ENCODE results near the gene MIF. TPM values are rescaled to one million over a fixed set of nuclear protein-coding genes. Genes with fewer than 3 reads are reported as not detected.
"Not testable (repeated sequence)": the region's sequence is repeated elsewhere in the genome, so short reads cannot be mapped to it uniquely, and the experiment has no call there.

Gene MIF
- total RNA-seq, 1 donor from 2014 or later, result 628 TPM

DNA sequence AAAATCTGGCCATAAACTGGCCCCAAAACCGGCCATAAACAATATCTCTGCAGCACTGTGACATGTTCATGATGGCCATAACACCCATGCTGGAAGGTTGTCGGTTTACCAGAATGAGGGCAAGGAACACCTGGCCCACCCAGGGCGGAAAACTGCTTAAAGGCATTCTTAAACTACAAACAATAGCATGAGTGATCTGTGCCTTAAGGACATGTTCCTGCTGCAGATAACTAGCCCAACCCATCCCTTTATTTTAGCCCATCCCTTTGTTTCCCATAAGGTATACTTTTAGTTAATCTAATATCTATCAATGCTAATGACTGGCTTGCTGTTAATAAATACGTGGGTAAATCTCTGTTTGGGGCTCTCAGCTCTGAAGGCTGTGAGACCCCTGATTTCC is 6.0 kb downstream of the MIF start:
- DNase-seq (ENCODE audit: extremely low read depth, low read depth, low spot score), result not testable (repeated sequence)

DNA sequence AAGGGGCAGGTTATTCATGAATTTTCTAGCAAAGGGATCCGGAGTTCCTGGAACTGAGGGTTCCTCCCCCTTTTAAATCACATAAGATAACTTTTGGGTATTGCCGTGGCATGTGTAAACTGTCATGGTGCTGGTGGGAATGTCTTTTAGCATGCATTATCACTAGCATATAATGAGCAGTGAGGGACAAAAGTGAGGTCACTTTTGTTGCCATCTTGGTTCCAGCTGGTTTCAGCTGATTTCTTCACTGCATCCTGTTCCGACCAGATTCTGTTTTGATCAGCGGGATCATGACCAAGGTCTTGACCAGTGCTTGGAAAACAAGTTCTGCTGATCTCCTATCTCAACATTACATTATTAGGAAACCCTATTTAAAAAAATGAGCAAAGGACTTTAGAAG is 7.4 kb downstream of the MIF start:
- DNase-seq (ENCODE audit: extremely low read depth, low read depth, low spot score), result no peak

DNA sequence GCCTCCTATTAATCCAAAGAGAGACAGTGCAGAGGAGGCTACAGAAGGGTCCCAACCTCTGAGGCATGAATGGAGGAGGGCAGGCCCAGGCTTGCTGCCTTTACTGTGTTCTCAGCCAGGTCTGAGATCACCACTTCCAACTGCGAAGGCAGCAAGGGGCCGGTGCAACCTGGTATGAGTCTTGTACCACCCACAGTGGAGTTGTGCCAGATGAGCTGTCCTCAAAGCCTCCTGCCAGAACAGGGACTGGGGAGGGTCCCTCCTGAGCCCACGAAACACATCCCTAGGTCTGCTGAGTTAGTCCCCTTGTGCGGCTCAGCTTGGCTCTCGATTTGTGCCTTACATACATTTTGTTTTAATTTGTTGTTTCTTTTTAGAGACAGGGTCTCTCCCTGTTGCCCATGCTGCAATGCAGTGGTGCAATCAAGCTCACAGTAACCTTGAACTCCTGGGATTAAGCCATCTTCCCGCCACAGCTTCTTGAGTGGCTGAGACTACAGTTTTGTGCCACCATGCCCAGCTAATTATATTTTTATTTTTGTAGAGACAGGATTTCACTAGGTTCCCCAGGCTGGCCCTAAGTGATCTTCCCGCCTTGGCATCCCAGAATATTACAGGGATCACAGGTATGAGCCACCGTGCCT is 9.3 kb downstream of the MIF start:
- no peak for DNase-seq (ENCODE audit: extremely low read depth, low read depth, low spot score)

DNA sequence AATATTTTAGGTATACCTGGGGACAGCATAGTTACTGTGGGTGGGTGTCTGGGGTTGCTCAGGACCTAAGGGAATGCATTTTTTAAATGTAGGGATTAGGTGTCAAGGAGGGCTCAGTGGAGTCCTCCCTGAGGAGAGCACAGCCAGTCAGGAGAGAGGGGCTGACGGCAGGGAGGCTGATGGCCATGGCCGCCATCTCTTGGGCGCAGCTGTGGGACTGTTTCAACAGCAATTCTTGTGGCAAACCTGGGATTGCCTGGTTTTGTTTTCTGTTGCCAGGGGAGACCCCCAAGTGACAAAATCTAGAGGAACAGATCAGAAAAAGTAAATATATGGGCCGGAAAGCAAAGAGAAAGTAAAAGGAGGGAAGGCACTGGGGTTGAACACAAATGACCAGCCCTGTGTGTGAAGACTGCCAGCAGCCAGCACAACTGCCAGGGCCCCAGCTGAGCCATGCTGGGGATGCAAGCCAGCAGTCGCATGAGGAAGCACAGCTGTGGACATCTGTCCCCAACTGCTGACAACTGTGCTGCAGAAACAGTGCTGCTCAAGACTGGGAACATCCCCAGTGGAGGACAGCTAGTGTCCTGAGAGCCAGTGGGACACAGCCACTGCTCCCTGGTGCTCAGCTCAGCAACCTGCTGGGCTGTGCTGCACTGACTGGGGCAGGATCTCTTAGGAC is 10.5 kb downstream of the MIF start:
- no peak for DNase-seq (ENCODE audit: extremely low read depth, low read depth, low spot score)

DNA sequence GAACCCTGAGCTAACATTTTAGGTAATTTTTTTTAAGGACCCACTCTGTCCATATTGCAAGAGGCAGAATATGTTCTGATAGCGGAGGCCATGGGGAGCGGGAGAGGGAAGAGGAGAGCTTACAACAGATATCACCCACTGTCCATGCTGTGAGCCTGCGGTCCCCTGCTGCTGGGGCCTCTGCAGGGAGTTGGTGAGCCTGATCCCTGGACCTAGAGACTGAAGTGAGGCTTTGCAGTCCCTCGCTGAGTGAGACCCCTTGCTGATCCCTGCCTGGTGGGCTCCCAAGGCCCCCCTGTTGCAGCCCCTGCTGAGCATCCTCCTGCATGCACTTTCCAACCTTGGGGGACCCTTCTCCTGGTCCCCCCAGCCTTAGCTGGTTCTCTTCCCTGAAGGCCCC is 12.5 kb downstream of the MIF start:
- no peak for DNase-seq (ENCODE audit: extremely low read depth, low read depth, low spot score)

DNA sequence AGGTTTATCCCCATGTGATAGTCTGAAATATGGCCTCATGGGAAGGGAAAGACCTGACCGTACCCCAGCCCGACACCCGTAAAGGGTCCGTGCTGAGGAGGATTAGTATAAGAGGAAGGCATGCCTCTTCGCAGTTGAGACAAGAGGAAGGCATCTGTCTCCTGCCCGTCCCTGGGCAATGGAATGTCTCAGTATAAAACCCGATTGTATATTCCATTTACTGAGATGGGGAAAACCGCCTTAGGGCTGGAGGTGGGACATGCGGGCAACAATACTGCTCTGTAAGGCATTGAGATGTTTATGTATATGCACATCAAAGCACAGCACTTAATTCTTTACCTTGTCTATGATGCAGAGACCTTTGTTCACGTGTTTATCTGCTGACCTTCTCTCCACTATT is 13.2 kb downstream of the MIF start:
- DNase-seq (ENCODE audit: extremely low read depth, low read depth, low spot score), result not testable (repeated sequence)

DNA sequence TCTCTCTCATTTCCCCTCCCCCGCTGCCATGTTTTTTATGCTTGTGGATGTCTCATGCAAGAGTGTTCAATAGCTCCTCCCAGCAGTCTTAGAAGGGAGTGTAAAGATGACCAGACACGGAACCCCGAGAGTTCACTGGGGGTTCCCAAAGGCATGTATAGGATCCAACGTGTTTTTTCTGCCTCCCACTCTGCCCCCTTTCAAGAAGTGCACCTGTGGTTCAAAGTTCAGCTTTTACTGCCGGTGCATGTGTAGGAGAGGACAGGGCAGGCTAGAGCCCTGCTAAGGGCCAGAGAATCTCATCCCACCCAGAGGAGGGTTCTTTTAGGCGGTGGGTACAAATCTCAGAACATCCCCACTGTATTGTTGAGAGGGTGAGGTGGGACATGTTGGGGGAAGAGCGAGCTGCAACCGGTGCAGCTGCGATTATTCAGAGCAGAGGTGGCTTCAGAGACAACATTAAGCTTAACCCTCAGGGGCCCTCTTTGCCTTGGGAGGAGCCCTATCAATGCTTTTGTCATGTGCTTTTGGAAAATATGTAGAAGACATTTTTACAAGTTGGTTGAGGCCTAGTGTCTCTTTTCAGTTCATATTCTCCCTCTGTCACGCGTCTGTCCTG is 14.5 kb downstream of the MIF start:
- no peak for DNase-seq (ENCODE audit: extremely low read depth, low read depth, low spot score)

DNA sequence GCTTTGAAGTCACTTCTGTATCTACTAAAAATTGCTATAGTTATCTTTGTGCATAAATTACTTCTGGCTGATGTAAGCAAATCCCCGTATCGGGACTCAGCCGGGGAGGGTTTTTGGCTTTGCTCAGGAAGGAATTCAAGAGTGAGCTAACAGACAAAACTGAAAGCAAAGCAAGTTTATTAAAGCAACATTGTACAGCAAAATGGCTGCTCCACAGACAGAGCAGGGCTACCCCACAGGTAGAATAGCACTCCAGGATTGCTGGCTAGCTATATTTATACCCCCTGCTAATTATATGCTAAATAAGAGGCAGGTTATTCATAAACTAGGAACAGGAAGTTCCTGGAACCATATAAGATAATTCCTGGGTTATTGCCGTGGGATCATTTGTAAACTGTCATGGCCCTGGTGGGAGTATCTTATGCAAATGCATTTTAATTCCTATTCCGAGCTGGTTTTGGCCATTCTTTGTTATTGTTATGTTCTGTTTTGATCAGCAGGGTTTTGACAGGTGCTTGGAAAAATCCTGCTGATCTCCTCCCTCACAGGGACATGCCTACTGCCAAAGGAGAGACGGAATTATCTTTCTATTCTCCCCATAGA is 15.2 kb downstream of the MIF start:
- no peak for DNase-seq (ENCODE audit: extremely low read depth, low read depth, low spot score)

DNA sequence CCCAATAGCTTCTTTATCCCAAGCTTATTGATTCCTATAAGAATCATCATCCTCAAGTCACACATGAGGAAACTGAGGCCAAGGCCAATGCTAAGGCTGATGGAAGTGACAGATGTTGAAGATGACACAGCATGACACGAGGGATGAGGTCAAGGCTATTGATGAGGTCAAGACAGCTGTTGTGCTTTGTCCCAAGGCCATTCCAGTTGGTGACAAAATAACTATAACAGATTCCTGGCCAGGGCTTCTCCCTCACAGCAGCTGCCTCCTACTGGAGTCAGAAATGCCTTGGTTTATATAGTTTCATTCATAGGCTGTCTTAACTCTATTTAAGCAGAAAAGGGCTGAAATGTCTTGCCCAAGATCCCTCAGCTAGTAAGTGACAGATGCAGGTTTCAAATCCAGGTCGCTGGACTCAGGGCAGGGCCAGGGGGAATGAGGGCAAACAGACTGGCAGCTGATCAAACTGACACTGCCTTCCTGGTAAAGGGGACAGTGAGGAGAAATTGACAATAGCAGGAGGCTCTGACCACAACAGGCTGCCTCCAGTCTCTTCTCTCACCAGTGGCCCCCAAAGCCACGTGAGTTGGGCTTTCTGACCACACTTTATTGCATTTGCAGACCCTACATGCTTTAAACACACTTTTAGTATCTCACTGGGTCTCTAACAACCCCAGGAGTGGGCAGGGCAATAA is 16.5 kb downstream of the MIF start:
- no peak for DNase-seq (ENCODE audit: extremely low read depth, low read depth, low spot score)

DNA sequence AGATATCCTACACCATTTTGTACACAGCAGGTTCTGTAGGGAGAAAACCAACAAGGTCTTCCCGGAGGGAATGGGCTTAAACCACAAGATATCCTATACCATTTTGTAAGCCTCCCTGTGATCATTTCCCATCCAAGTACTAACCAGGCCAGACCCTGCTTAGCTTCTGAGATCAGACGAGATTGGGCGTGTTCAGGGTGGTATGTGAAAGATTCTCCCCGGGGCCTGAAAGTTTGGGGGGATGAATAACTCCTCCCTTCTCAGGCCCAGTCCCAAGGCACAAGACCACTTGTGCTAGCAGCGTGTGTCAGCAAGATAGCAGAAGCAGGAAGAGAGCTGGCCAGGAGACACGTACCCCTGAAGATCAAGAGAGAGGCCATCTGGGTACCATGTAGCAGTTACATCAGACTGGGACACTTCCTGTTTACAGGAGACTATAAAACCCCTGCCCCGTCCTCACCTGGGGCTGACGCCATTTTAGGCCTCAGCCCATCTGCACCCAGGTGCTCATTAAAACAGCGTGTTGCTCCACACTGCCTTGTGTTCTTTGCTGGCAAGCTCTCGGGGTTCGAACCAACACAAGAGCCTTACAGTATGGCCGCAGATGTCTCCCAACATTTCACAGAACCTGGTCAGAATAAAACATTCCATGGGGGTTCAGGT is 17.3 kb downstream of the MIF start:
- DNase-seq (ENCODE audit: extremely low read depth, low read depth, low spot score), result no peak

DNA sequence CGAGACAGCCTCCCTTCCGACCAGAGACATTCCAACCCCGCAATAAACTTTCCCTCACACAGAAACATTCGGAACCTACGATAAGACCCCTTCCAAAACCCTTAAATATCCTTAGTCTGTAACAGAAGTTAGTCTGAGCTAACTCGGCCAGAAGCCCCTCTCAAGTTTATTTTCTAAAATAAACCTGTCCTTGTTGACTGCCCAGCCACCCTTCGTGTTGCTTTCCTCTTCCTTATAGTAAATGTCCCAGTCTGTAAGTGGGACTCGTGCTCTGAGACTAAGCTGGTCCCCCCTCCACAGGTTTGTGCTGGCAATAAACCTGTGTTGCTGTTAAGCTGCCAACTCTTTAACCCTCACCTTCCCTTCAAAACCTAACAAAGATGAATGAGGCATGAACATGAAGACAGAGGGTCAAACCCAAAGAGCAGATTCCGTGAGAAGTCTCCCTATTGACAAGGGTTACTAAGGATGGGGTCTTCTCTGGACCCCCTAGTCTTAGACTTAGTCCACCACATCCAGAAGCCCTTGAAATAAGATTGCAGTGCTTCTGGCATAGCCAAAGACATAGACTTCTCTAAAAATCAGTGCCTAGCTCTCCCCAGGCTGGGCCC is 18.2 kb downstream of the MIF start:
- no peak for DNase-seq (ENCODE audit: extremely low read depth, low read depth, low spot score)

DNA sequence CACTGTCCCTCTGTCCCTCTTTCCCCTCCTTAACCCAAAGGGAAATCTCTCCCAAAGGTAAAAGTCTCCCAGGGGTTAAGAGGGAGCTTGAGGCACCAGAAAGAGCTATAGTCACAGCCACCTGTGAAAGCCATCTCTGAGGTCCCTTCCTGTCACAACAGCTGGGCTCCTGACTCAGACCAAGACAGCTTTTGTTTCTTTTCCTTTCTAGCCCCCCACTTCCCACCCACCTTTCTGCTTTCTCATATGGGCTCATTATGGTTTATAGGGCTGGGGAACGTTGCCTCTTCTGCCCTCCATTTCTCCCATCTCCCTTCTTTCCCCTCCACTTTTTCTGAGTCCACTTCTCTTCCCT is 19.1 kb downstream of the MIF start:
- DNase-seq (ENCODE audit: extremely low read depth, low read depth, low spot score), result no peak

DNA sequence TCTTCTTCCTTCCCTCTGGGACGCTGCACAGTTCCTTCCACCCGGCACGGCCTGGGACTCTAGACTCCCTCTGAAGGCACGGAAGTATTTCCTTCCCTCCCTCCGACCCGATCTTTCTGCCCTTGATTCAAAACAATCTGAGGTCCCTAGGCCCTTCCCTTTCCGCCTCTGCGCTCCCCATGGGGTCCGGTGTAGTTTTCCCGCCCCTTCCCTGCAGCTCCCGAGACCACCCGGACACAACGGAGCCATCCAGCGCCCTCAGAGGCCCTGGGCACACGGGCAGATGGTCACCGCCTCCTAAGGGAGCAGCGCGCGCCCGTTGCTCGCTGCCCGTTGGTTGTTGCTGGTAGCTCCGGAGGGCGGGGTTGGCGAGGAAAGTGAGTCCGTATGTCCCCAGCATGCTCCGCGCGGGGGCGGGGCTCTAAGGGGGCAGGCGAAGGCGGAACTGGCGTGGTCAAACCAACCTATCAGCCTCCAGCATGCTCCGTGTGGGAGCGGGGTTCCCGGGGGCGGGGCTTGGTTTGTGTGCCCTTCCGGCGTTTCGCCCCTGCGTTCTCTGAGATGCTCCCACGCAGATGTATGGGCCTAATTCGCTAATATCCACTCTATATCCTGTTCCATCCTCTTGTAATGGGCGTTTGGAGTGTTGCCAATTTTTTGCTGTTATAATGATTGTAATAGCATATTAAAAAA is 19.6 kb downstream of the MIF start:
- peak; percentile 77 for DNase-seq (ENCODE audit: extremely low read depth, low read depth, low spot score)

DNA sequence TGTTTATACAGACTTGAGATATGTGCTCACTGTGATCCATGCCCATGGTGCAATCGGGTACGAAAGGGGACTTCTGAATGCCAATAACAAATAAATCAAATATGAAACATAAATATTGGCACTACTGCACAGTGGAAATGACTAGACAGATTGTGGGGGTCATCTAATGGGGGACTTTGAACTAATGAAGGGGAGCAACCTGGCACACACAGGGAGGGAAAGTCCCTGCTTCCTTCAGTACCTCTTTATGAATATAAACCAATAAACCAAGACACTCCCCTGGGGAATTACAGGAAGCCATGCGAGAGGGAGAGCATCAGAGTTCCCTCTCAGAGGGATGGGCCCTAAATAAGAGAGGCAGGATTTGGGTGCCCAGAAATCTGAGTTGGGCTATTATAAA is 21.1 kb downstream of the MIF start:
- DNase-seq (ENCODE audit: extremely low read depth, low read depth, low spot score), result no peak

DNA sequence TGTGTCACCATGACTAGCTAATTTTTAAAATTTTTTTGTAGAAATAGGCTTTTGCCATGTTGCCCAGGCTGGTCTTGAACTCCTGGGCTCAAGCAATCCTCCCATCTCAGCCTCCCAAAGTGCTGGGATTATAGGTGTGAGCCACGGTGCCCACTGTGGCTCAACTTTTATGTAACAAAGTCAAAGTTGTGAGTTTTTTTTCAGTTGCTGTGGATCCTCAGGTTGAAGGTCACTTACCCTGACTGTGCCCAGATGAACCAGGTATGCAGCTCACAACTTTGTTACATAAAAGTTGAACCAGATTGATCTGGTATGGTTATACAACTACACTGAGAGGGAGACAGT is 26.1 kb downstream of the MIF start:
- DNase-seq (ENCODE audit: extremely low read depth, low read depth, low spot score), result not testable (repeated sequence)

DNA sequence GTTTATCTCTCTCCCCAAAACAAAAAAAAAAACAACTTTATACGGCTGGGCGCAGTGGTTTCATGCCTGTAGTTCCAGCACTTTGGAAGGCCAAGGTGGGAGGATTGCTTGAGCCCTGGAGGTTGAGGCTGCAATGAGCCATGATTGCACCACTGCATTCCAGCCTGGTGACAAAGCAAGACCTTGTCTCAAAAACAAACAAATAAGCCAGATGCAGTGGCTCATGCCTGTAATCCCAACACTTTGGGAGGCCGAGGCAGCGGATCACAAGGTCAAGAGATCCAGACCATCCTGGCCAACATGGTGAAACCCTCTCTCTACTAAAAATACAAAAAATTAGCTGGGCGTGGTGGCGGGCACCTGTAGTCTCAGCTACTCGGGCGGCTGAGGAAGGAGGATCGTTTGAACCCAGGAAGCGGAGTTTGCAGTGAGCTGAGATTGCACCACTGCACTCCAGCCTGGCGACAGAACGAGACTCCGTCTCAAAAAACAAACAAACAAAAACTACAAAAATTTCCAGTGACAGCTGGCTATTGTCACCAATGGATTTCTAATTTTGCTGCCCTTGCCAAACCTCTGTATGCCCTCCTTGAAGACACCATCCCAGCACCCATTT is 27.5 kb downstream of the MIF start:
- DNase-seq (ENCODE audit: extremely low read depth, low read depth, low spot score), result not testable (repeated sequence)

DNA sequence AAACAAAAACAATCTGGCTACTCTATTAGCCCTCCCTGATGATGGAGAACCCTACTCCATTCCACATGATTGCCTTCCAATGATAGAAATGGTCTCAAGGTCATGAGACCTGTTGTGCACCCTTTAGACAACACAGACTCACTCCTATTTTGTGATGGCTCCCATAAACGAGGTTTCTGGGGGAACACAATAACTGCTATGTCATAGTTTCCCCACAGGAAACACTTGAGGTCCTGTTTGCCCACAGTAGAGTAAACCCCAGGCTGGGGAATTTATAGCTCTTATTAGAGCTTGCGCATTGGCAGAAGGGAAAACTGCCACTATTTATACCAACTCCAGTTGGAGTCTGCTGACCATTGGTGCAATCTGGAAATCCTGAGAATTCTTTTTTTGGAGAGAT is 28.7 kb downstream of the MIF start:
- DNase-seq (ENCODE audit: extremely low read depth, low read depth, low spot score), result no peak

DNA sequence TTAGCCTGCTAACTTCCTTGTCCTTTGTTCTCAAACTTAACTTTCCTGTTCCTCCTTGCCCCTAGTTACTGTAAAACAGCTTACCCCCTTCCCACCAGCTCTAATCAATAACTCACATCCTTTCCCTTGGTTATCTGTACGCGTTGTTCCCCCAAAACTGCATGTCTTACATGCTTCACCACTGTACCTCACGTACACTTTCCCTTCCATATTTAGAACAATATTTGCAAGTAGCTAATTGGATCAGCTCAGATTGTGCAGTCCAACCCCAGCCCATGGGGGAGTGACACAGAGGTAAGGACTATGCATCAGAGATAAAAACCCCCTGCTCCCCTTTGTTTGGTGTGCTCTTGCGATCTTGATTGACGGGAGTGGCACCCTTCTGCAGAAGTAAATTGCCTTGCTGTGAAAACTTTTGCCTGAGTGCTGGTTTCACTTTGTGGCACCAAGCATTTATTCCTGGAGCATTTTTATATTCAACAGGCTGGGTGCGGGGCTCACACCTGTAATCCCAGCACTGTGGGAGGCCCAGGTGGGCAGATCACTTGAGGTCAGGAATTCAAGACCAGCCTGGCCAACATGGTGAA is 30.9 kb downstream of the MIF start:
- no peak for DNase-seq (ENCODE audit: extremely low read depth, low read depth, low spot score)

DNA sequence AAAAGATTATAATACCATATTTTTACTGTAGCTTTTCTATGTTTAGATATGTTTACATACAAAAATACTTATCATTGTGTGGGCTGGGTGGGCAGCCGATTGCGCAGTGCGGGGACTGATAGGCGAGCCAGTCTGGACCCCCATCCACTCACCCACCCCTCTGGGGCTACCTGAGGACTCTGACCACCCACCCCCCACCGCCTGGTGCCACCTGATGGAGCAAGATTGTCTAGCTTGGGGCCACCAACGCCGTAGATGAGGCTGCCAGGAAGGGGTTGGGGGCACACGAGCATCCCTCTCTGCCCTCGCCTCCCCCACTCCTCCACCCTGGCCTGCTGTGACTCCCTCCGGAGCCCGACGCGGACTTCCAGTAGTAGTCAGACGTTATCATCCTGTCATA is 32.4 kb downstream of the MIF start:
- no peak for DNase-seq (ENCODE audit: extremely low read depth, low read depth, low spot score)

Measured in glomerular endothelial cell (primary cell).